IMR-90 (cell line): ENCODE measurements around the gene AXIN2.

Experiments used
- CEBPB ChIP-seq: IDR thresholded peaks from 2 replicates; pipeline ENCODE4 v1.6.1; 2012; ENCODE audit warnings: low read depth, low read length, improper control_type of control experiment
- CHD1 ChIP-seq: IDR thresholded peaks from 2 replicates; pipeline ENCODE4 v1.6.1; 2012; ENCODE audit warnings: low read depth, low read length, improper control_type of control experiment
- CTCF ChIP-seq: conservative IDR thresholded peaks from 2 replicates; pipeline ENCODE4 v1.5.1; 2012; ENCODE audit warnings: mild to moderate bottlenecking, low read depth, low read length, improper control_type of control experiment
- ELK1 ChIP-seq: fragments of 150-350 bp; IDR thresholded peaks from 2 replicates; pipeline ENCODE4 v1.6.1; 2016; ENCODE audit warnings: low read depth, mild to moderate bottlenecking, low read length, moderate library complexity, borderline replicate concordance
- FOS ChIP-seq: fragments of 150-350 bp; IDR thresholded peaks from 2 replicates; pipeline ENCODE4 v1.6.1; 2016; ENCODE audit warnings: low read depth, low read length
- MAZ ChIP-seq: IDR thresholded peaks from 2 replicates; pipeline ENCODE4 v1.6.1; 2012; ENCODE audit warnings: low read depth, mild to moderate bottlenecking, low read length, improper control_type of control experiment, moderate library complexity, borderline replicate concordance
- POLR2A ChIP-seq: IDR thresholded peaks from 2 replicates; pipeline ENCODE4 v1.6.1; 2012; ENCODE audit warnings: mild to moderate bottlenecking, low read depth, low read length
- RAD21 ChIP-seq: IDR thresholded peaks from 2 replicates; pipeline ENCODE4 v1.6.1; 2012; ENCODE audit warnings: low read length, improper control_type of control experiment
- RCOR1 ChIP-seq: IDR thresholded peaks from 2 replicates; pipeline ENCODE4 v1.6.1; 2012; ENCODE audit warnings: mild to moderate bottlenecking, low read length, improper control_type of control experiment; ENCODE audit not compliant: insufficient replicate concordance
- SMC3 ChIP-seq: fragments of 150-350 bp; IDR thresholded peaks from 2 replicates; pipeline ENCODE4 v1.6.1; 2016; ENCODE audit warnings: low read depth, mild to moderate bottlenecking, antibody characterized with exemption, low read length, moderate library complexity

DNA sequence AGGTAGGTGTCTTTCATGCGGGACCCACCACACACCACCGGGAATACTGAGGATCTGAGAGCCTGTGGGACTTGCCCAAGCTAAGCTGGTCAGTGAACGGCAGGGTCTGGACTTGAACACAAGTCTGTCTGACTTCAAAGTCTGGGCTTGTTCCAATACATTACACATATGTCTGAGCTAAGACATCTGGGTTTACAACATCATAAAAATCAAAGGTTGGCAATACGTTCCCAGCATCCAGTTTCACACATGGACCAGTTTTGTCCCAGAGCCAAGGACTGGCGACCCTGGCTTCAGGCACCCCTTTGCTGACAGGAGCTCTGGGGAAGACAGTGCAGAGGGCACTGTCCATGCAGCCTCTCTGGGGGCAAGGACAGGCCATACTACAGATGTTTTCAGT is 27.9 kb upstream of the AXIN2 start:
- no peak for TF ChIP-seq CTCF
- no peak for TF ChIP-seq RCOR1
- TF ChIP-seq SMC3 = no peak
- no peak for TF ChIP-seq CEBPB
- no peak for TF ChIP-seq MAZ
- no peak for TF ChIP-seq POLR2A
- no peak for TF ChIP-seq RAD21
- TF ChIP-seq FOS = no peak
- no peak for TF ChIP-seq ELK1
- no peak for TF ChIP-seq CHD1
